Rectal smooth muscle tissue (tissue), 1 donor: Measurements from ENCODE around the gene CCDC117.
"Not testable (repeated sequence)": the region's sequence is repeated elsewhere in the genome, so short reads cannot be mapped to it uniquely, and the experiment has no call there.

ENCODE experiments used
- H3K27ac ChIP-seq: one replicate; pipeline ENCODE4 v1.7.0; 2013; ENCODE audit warnings: low read depth, low read length, inconsistent platforms
- H3K27me3 ChIP-seq: one replicate; pipeline ENCODE4 v1.7.0; 2013; ENCODE audit warnings: low read length; ENCODE audit not compliant: control insufficient read depth, insufficient read depth
- H3K36me3 ChIP-seq: one replicate; pipeline ENCODE4 v1.7.0; 2013; ENCODE audit warnings: low read length; ENCODE audit not compliant: control insufficient read depth, insufficient read depth
- H3K4me1 ChIP-seq: one replicate; pipeline ENCODE4 v1.7.0; 2013; ENCODE audit warnings: low read length; ENCODE audit not compliant: control insufficient read depth, insufficient read depth
- H3K4me3 ChIP-seq: one replicate; pipeline ENCODE4 v1.7.0; 2013; ENCODE audit warnings: low read length
- H3K9ac ChIP-seq: one replicate; pipeline ENCODE4 v1.7.0; 2013; ENCODE audit warnings: low read length

The CCDC117 gene

DNA sequence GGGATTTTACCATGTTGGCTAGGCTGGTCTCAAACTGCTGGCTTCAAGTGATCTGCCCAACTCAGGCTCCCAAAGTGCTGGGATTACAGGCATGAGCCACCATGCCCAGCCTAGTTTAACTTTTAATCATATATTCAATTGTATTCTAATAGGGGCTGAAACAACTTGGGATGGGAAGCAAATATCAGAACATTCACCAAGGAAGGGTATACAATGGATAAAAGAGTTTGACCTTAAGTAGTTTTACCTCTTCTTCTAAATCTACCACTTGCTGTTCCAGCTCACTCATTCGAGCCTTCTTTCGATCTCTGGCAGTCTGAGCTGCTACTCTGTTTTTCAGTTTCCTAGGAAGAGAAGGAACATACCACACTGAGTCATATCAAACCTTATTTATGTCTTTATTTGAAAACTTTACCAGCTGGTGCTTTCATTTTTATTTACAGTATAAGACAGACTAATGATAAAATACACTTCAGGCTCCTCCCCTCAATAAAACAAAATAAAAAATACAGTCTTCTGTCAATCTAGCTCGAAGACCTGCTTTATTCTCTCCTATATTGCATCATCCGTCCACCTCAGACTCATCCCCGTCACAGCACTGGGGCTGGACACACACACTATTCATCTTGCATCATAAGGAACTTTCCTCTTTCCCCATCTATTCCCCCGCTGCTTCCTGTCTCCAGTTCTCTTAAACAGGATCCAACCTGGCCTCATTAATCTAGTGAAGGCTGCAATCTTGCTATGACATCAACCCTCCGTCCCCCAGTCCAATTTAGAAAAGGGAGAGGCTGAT is 26.5 kb downstream of the CCDC117 start:
- Histone ChIP-seq H3K4me1 (peaks cover 7% of the 10 kb centered on the region), H3K27me3 (no peaks in the 10 kb centered on the region), H3K9ac (peak overlapping the region; percentile 94), H3K36me3 (peaks cover 26% of the 10 kb centered on the region), H3K4me3 (peak overlapping the region; percentile 67), H3K27ac (peak overlapping the region; percentile 99)

DNA sequence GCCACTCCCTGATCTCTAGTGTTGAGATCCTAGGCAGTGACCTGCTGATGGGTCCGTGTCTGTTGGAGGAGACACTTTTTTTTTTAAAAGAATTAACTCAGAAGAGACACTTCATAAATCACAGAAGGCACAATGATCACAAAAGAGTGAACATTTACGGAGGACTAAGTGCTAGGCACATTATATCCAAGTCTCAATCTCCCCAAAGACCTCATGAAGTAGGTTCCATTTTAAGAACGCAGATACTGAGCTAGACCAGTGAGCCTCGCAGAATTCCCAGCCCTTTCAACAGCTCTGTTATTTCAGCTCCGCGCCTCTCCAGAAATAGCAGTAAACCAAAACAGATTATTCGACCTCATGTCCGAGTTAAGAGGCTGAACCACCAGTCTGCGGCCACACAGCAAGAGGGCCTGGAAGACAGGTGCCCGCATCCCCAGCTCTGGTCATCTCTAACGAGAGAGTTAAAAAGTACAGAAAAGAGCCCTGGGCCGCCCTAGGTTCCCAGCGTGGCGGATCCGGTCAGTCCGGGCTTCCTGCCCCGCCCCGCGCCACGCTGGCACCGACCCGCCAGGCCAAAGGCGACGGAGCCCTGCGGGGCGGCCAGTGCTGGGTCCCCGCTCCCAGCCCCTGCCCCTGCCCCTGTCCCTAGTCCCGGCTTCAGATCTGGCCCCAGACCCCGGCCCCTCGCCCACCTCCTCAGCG is 27.3 kb downstream of the CCDC117 start:
- Histone ChIP-seq H3K27ac (peak overlapping the region; percentile 99), H3K4me1 (peaks cover 7% of the 10 kb centered on the region), H3K36me3 (peaks cover 20% of the 10 kb centered on the region)

DNA sequence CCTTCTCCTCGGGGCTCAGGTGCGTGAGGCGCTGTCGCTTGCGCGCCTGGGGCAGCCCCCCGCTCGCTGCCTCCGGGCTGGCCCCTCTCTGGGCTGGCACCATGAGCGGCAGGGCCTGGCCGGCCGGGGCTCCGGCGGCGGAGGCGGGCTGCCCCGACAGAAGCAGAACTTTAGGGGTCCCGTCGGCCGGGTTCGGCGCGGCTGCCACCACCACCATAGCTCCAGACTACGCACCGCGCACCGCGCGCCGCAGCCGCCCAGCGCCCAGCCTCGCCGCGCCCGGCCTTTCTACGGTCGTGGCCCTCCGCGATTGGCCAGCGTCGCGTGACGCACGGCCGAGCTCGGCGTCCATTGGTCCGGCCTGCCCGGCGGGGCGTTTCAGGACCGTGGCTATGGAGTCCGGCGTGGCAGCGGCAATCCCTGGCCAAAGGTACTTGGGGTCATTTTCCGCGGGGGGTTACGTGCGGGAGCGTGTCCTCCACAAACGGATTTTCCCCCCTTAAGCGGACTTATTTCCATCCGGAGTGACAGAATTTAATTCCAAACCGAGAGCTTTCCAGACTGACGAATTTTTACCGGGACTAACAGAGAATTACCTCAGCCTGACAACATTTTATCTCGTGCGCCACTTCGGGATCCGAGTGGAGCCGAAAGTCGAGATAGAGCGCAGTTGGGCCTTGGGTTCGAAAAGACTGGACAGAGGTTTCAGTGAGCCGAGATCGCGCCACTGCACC is 28.0 kb downstream of the CCDC117 start, which contains the start of gene XBP1:
TSS of gene XBP1 (minus strand) at position 262 of the 734 bp plus-strand sequence.
- Histone ChIP-seq H3K4me3 (peak within 1 kb of the TSS; percentile 67), H3K4me1 (peaks cover 7% of the 10 kb centered on the region), H3K27ac (peak within 1 kb of the TSS; percentile 99), H3K36me3 (peaks cover 13% of the 10 kb centered on the region), H3K27me3 (no peaks in the 10 kb centered on the region), H3K9ac (peak within 1 kb of the TSS; percentile 94)

More for the DNA sequence above, 27.3 kb downstream of the CCDC117 start:
- Histone ChIP-seq H3K9ac (peak overlapping the region; percentile 94), H3K4me3 (peak overlapping the region; percentile 67), H3K27me3 (no peaks in the 10 kb centered on the region)

DNA sequence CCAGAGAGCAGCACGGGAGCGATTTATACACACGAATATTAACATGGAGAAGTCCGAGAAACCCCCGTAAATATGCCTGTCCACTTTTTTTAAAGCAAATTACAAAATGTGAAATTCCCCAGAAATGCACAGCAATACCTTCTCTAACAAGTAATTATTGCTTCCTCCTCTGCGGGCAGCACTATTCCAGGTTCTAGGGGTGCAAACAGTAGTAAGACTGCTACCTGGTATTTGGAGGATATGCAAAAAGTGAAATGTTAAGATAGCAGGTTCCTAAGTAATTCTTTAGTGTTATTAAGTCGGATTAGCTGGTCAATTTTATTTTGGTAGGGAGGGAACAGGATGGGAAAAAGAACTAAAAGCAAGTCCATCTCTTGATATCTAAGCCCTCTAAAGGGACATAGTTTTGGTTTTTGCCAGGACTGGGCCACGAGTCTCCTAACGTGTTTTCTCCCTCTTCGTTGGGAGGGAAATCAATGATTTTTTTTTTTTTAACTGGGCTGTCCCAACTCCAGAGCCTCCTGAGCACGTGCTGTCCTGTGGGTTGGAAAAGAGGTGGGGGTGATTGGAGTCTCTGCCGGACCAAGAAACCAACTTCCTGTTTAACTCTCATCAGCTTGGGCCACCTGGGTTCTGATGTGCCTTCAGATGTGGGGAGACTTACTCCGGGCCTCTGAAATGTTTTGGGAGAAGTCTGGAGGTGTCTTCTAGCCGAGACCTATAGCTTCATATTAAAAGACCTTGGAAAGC is 29.5 kb downstream of the CCDC117 start:
- peaks cover 7% of the 10 kb centered on the region for H3K4me1 ChIP-seq
- peak overlapping the region; percentile 67 for H3K4me3 ChIP-seq
- no peaks in the 10 kb centered on the region for H3K36me3 ChIP-seq
- no peak overlapping the region for H3K27ac ChIP-seq
- H3K27me3 ChIP-seq = no peaks in the 10 kb centered on the region
- H3K9ac ChIP-seq = no peak overlapping the region

DNA sequence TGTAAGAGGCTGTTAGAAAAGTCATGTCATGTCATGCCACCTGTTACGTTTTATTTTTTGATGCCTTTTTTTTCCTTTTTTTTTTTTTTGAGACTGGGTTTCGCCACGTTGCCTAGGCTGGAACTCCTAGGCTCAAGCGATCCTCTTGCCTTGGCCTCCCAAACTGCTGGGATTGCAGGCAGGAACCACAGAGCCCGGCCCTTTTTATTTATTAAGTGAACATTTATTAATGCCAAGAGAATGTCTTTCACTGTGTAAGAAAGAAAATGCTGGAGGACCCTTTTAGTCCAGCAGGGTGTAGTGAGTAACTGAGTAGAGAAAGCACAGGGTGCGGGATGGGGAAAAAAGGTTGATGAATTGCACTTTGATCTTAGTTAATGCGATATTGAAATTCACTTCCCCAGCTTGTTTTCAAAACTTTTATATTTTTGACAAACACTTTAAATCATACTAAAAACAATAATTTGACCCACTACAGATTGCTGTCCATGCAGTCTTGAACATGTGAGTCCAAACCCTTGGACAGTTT is 30.2 kb downstream of the CCDC117 start:
- Histone ChIP-seq H3K4me1 (peaks cover 4% of the 10 kb centered on the region), H3K36me3 (no peaks in the 10 kb centered on the region), H3K27ac (no peak overlapping the region), H3K4me3 (peak overlapping the region; percentile 67), H3K27me3 (no peaks in the 10 kb centered on the region), H3K9ac (no peak overlapping the region)

DNA sequence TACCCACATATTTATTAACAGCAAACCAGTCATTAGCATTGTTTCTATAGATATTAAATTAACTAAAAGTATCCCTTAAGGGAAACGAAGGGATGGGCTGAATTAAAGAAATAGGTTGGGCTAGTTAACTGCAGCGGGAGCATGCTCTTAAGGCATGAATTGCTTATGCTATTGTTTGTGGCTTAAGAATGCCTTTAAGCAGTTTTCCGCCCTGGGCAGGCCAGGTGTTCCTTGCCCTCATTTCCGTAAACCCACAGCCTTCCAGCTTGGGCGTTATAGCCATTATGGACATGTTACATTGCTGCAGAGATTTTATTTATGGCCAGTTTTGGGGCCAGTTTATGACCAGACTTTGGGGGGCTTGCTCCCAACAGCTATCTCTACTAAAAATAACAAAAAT is 32.9 kb downstream of the CCDC117 start:
- not testable (repeated sequence) for H3K36me3 ChIP-seq, H3K9ac ChIP-seq, H3K4me1 ChIP-seq, H3K4me3 ChIP-seq, H3K27me3 ChIP-seq, H3K27ac ChIP-seq

DNA sequence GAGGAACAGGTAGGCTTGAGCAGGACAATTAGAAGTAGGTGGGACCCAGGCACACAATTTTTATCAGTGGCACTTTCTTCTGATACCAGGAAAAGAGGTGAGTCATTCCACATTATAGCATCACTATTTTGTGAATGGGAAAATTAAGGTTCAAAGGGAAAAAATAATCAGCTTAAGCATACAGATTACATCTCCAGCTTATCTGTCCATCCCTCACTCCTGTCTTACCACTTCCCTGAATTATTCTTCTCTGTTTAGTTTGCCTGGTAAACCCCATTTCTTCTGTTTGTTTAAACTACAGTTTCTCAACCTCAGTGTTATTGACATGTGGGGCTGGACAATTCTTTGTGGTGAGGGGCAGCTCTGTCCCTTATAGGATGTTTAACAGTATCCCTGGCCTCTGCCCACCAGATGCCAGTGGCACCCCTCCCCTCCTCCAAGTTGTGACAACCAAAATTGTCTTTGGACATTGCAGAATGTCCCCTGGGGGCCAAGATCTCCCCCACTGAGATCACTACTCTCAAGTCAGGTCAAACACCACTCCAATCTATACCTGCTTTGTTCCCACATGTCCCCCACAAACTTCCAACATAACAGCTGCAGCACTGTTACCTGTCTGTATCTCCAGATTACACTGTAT is 36.3 kb downstream of the CCDC117 start:
- Histone ChIP-seq H3K4me1 (no peaks in the 10 kb centered on the region), H3K9ac (no peak overlapping the region), H3K4me3 (no peak overlapping the region), H3K36me3 (no peaks in the 10 kb centered on the region), H3K27ac (no peak overlapping the region), H3K27me3 (no peaks in the 10 kb centered on the region)

DNA sequence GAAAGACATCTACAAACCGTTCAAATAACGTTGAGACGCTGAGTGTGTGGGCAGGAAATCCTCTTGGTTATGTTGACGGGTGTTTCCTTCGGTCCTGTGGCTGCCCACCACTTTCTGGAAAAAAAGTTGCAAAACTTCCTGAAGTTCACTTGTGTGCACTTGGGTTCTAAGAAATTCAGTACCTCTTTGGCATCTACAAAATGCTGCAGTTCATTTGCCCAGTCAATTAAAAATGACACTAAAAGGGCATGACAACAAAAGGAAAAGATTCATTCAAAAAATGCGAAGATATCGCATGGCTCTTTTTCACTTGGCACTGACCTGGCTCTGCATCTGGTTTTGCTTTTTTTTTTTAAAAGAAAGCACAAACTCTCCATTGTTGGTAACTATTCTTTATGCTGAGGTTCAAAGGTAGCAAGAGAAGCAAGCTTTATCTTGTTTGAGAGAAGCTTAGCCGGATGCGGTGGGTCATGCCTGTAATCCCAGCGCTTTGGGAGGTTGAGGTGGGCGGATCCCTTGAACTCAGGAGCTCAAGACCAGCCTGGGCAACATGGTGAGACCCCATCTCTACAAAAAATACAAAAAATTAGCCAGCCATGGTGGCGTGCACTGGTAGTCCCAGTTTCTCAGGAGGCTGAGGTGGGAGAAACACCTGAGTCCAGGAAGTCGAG is 38.5 kb downstream of the CCDC117 start:
- Histone ChIP-seq H3K4me1 (no peaks in the 10 kb centered on the region), H3K27ac (no peak overlapping the region), H3K27me3 (no peaks in the 10 kb centered on the region), H3K4me3 (no peak overlapping the region), H3K36me3 (no peaks in the 10 kb centered on the region), H3K9ac (no peak overlapping the region)

DNA sequence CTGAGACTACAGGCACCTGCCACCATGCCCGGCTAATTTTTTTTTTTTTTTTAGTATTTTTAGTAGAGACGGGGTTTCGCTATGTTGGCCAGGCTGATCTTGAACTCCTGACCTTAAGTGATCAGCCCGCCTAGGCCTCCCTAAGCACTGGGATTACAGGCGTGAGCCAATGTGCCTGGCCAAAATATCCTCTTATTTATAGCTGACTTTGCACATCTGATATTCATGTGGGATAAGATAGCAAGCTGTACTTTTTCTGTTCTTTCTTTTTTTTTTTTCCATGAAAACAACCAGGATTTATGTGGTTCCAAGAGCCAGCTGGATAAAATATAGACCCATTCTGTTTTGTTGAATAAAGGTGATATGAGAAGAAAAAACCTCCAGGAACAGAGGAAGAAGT is 40.0 kb downstream of the CCDC117 start:
- Histone ChIP-seq H3K36me3 (no peaks in the 10 kb centered on the region), H3K4me3 (no peak overlapping the region), H3K27ac (no peak overlapping the region), H3K4me1 (no peaks in the 10 kb centered on the region), H3K9ac (no peak overlapping the region), H3K27me3 (no peaks in the 10 kb centered on the region)

DNA sequence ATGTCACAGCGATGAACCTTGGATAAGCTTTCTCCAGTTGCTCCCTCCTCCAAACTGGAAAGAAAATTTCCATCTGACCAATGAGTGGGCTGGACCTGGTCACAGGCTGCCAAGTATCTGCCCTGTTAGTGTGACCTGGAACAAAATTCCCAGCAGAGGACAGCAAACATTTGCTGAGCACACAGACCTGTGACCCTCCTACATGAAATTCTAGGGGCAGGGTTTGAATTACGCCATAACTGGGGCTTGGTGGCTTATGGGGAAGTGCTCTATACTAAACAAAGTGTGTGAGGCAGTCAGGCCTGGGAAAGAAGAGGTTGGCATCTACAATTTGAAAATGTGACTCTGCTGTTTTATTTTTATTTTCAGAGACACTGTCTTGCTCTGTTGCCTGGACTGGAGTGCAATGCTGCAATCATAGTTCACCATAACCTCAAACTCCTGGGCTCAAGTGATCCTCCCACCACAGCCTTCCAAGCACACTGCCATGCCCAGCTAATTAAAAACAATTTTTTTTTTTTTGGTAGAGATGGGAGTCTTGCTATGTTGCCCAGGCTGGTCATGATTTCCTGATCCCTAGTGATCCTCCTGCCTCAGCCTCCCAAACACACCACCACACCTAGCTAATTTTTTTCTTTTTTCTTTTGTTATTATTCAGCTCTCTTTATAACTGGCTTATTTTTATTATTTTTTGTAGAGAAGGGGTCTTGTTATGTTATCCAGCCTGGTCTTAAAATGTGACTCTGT is 41.5 kb downstream of the CCDC117 start:
- no peak overlapping the region for H3K27ac ChIP-seq
- H3K4me3 ChIP-seq = no peak overlapping the region
- no peaks in the 10 kb centered on the region for H3K36me3 ChIP-seq
- no peak overlapping the region for H3K9ac ChIP-seq
- no peaks in the 10 kb centered on the region for H3K4me1 ChIP-seq
- no peaks in the 10 kb centered on the region for H3K27me3 ChIP-seq
